GM12801 (cell line): ENCODE data around the gene SLC5A4.

ENCODE experiments used
- CTCF ChIP-seq: IDR thresholded peaks from one replicate; pipeline ENCODE4 v1.5.1; 2011; ENCODE audit warnings: control low read depth; ENCODE audit not compliant: insufficient read length; ENCODE audit errors: extremely low read depth

Gene SLC5A4

GRCh38 chr22:32183625-32184024 is 71.5 kb downstream of the SLC5A4 start:
- TF ChIP-seq CTCF = no peak

GRCh38 chr22:32181043-32181442 is 74.1 kb downstream of the SLC5A4 start:
- TF ChIP-seq CTCF = no peak

- no peak for TF ChIP-seq CTCF
Measured at GRCh38 chr22:32177221-32177765, 77.9 kb downstream of the SLC5A4 start.

- TF ChIP-seq CTCF = no peak
Measured at GRCh38 chr22:32175683-32176644, 79.2 kb downstream of the SLC5A4 start.

- no peak for TF ChIP-seq CTCF
Measured at GRCh38 chr22:32175115-32175514, 80.0 kb downstream of the SLC5A4 start.
